Tibial nerve (tissue), 4 donors: ENCODE measurements around the gene SFMBT2.
A peak's percentile ranks its signal among the peaks of the same experiment; 100 is the strongest.

Experiments
- EP300 ChIP-seq, 2 donors: sonication (generic); formaldehyde crosslinking; IDR thresholded peaks; one replicate each; pipeline ENCODE4 v1.6.1; 2017; ENCODE audit warnings: antibody characterized with exemption in 2 of 2, mild to moderate bottlenecking in 1 of 2
- POLR2A ChIP-seq, 2 donors: fragments of 450-650 bp; IDR thresholded peaks; one replicate each; pipeline ENCODE4 v1.6.1; 2017; ENCODE audit warnings: antibody characterized with exemption in 2 of 2, mild to moderate bottlenecking in 2 of 2, moderate library complexity in 2 of 2
- TF ChIP-seq, protein P1 (sequence below), 5 experiments: fragments of 200-600 bp in 3 of 5; fragments of 450-650 bp in 2 of 5; sonication (generic) in 3 of 5; IDR thresholded peaks; one replicate each; pipeline ENCODE4 v1.5.1; 2016 to 2019; ENCODE audit warnings: antibody characterized with exemption in 5 of 5, mild to moderate bottlenecking in 3 of 5, moderate library complexity in 2 of 5

DNA sequence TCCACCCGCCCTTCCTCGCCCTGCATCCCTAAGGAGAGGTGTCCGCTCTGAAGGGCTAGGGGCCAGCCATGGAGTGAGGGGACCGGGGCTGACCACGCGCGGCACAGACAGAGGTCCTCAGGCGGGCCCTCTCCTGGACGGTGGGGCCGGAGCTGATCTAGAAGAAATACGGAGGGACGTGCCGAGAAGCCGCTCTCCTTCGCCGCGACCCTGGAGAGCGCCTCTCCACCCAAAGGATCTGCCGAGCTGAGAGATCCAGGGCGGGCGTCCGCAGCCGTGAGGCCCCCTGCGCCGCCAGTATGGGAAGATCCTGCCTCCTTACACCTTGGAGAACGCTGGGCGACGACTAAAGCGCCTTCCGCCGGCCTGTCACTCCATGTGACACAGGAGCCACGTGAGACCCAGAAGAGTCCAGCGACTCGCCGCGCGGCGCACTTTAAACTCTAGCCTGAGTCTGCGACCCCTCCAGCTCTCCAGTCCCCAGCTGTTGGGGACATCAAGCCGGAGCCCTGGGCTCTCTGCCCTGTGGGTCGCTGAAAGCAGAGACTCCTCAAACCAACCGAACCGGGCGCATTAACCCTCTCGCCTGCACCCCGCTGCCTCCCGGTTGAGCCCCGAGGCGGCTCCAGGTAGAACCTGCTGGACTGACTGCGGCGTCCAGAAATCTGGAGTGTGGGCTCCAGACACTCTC lies 1.5 kb upstream of the SFMBT2 start:
- TF ChIP-seq POLR2A (IDR thresholded peaks at IDR 0.05) (peak in 1 of 2 donors; percentile 12), EP300 (IDR thresholded peaks at IDR 0.05) (no peak)
- TF ChIP-seq, protein P1, sequence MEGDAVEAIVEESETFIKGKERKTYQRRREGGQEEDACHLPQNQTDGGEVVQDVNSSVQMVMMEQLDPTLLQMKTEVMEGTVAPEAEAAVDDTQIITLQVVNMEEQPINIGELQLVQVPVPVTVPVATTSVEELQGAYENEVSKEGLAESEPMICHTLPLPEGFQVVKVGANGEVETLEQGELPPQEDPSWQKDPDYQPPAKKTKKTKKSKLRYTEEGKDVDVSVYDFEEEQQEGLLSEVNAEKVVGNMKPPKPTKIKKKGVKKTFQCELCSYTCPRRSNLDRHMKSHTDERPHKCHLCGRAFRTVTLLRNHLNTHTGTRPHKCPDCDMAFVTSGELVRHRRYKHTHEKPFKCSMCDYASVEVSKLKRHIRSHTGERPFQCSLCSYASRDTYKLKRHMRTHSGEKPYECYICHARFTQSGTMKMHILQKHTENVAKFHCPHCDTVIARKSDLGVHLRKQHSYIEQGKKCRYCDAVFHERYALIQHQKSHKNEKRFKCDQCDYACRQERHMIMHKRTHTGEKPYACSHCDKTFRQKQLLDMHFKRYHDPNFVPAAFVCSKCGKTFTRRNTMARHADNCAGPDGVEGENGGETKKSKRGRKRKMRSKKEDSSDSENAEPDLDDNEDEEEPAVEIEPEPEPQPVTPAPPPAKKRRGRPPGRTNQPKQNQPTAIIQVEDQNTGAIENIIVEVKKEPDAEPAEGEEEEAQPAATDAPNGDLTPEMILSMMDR (IDR thresholded peaks at IDR 0.05), result no peak
